GM23248 (cell line): ENCODE results near the gene CMBL. TPM values are rescaled to one million over a fixed set of nuclear protein-coding genes. Genes with fewer than 3 reads are reported as not detected.
"Not testable (repeated sequence)": the region's sequence is repeated elsewhere in the genome, so short reads cannot be mapped to it uniquely, and the experiment has no call there.

Source experiments
- DNase-seq: peaks from one replicate; pipeline ENCODE4 v3.0.0-alpha.2; 2015
- H2AFZ ChIP-seq: fragments of 200-600 bp; sonication (generic); 2 replicates; pipeline ENCODE4 v1.6.1; 2016; ENCODE audit warnings: antibody characterized with exemption
- H3F3A ChIP-seq: fragments of 200-600 bp; sonication (generic); 2 replicates; pipeline ENCODE4 v1.6.1; 2016; ENCODE audit warnings: mild to moderate bottlenecking, antibody characterized with exemption, mixed run types; ENCODE audit not compliant: insufficient read depth
- H3K27ac ChIP-seq: fragments of 200-600 bp; sonication (generic); 2 replicates; pipeline ENCODE4 v1.5.1; 2016; ENCODE audit warnings: mild to moderate bottlenecking
- H3K27me3 ChIP-seq: fragments of 200-600 bp; sonication (generic); replicated peaks from 2 replicates; pipeline ENCODE4 v1.6.1; 2016; ENCODE audit warnings: mild to moderate bottlenecking; ENCODE audit not compliant: insufficient read depth
- H3K36me3 ChIP-seq: fragments of 200-600 bp; sonication (generic); 2 replicates; pipeline ENCODE4 v1.6.1; 2016; ENCODE audit warnings: low read depth, mild to moderate bottlenecking
- H3K4me1 ChIP-seq: fragments of 200-600 bp; sonication (generic); 2 replicates; pipeline ENCODE4 v1.6.1; 2016; ENCODE audit warnings: mild to moderate bottlenecking; ENCODE audit not compliant: insufficient read depth
- H3K4me2 ChIP-seq: fragments of 200-600 bp; sonication (generic); one replicate; pipeline ENCODE4 v1.6.1; 2016; ENCODE audit warnings: mild to moderate bottlenecking; ENCODE audit not compliant: unreplicated experiment
- H3K4me3 ChIP-seq: fragments of 200-600 bp; sonication (generic); 2 replicates; pipeline ENCODE4 v1.5.1; 2016; ENCODE audit warnings: mild to moderate bottlenecking
- H3K79me2 ChIP-seq: fragments of 200-600 bp; sonication (generic); 2 replicates; pipeline ENCODE4 v1.6.1; 2016; ENCODE audit warnings: mild to moderate bottlenecking; ENCODE audit not compliant: insufficient read depth
- H3K9ac ChIP-seq: fragments of 200-600 bp; sonication (generic); 2 replicates; pipeline ENCODE4 v1.6.1; 2016; ENCODE audit warnings: mild to moderate bottlenecking
- H3K9me2 ChIP-seq: fragments of 200-600 bp; sonication (generic); 2 replicates; pipeline ENCODE4 v1.6.1; 2016; ENCODE audit warnings: mixed run types, mild to moderate bottlenecking, moderate library complexity; ENCODE audit not compliant: insufficient read depth
- H3K9me3 ChIP-seq: fragments of 200-600 bp; sonication (generic); one replicate; pipeline ENCODE4 v1.6.1; 2017; ENCODE audit warnings: low read depth
- H4K20me1 ChIP-seq: fragments of 200-600 bp; sonication (generic); 2 replicates; pipeline ENCODE4 v1.6.0; 2016; ENCODE audit not compliant: insufficient read depth
- EZH2 ChIP-seq: fragments of 200-600 bp; sonication (generic); IDR thresholded peaks from 2 replicates; pipeline ENCODE4 v1.6.1; 2018; ENCODE audit warnings: antibody characterized with exemption, mild to moderate bottlenecking; ENCODE audit not compliant: insufficient read depth, poor library complexity, severe bottlenecking
- EZH2phosphoT487 ChIP-seq: fragments of 200-600 bp; sonication (generic); IDR thresholded peaks from 2 replicates; pipeline ENCODE4 v1.6.1; 2018; ENCODE audit warnings: antibody characterized with exemption, moderate library complexity, mild to moderate bottlenecking, low read depth; ENCODE audit not compliant: insufficient read depth
- WGBS, 2 experiments: methylation state at CpG; one replicate each; pipeline ENCODE4 v1.1.6; 2015 to 2017; ENCODE audit warnings: low lambda C conversion rate in 2 of 2, low coverage in 1 of 2; ENCODE audit errors: missing lambda C conversion rate in 2 of 2; 5-methylcytosine and 5-hydroxymethylcytosine counted together
- in situ Hi-C: fragments of 300-500 bp; cut with MboI; formaldehyde crosslinking; loops from 2 replicates; pipeline ENCODE4 v1.15.0; 2020
- polyA plus RNA-seq: library from polyadenylated mRNA; unstranded; fragments of >200 nt; fragmentation: Nextera tagmentation; extraction: Ambion mirVana; gene quantifications from 2 replicates; pipeline ENCODE4 v1.2.1, GENCODE V29; 2016
- total RNA-seq: library from RNA; depleted of rRNA; stranded (reverse); fragments of >200 nt; shearing (Covaris generic); gene quantifications from 2 replicates; pipeline ENCODE4 v1.2.3, GENCODE V29; 2014

CMBL gene
- total and polyA plus RNA-seq, 2 experiments from 2014 or later, result 4.0 to 14.6 TPM

- Histone ChIP-seq H3K9me3 (no peaks in the 10 kb centered on the region), H3K4me2 (no peak overlapping the region), H3K36me3 (no peaks in the 10 kb centered on the region), H3K79me2 (no peaks in the 10 kb centered on the region), H3F3A (peaks cover 5% of the 10 kb centered on the region; the same call in 1 of the 2 replicates), H3K27me3 (no peaks in the 10 kb centered on the region), H3K9ac (no peak overlapping the region), H4K20me1 (no peaks in the 10 kb centered on the region), H3K27ac (no peak overlapping the region), H3K4me3 (no peak overlapping the region), H2AFZ (no peak overlapping the region), H3K9me2 (no peaks in the 10 kb centered on the region), H3K4me1 (peaks cover 3% of the 10 kb centered on the region; the same call in 1 of the 2 replicates)
- 66 to 68% methylated on average over 13 of the region's 13 CpGs for WGBS, 2 experiments
- no peak for DNase-seq
- in situ Hi-C loops, result loop anchor here (10.0 kb wide), 1 partner anchor 116 kb away; no protein-coding TSS in a partner anchor
- TF ChIP-seq EZH2phosphoT487, result no peak
- no peak for TF ChIP-seq EZH2
These were observed 19.0 kb downstream of the CMBL start for GRCh38 chr5:10288592-10289219.

- H3K4me1 ChIP-seq, result peaks cover 3% of the 10 kb centered on the region; the same call in 1 of the 2 replicates
- peaks cover 5% of the 10 kb centered on the region; the same call in 1 of the 2 replicates for H3F3A ChIP-seq
- H3K79me2 ChIP-seq, result no peaks in the 10 kb centered on the region
- DNase-seq, result no peak
- no peaks in the 10 kb centered on the region for H3K27me3 ChIP-seq
- no peak overlapping the region for H3K9ac ChIP-seq
- no peaks in the 10 kb centered on the region for H3K36me3 ChIP-seq
- no peak overlapping the region for H2AFZ ChIP-seq
- no peak overlapping the region for H3K4me3 ChIP-seq
- no peaks in the 10 kb centered on the region for H4K20me1 ChIP-seq
- H3K4me2 ChIP-seq, result no peak overlapping the region
- H3K27ac ChIP-seq, result no peak overlapping the region
- 66 to 72% methylated on average over 7 of the region's 7 CpGs for WGBS, 2 experiments
- H3K9me2 ChIP-seq, result no peaks in the 10 kb centered on the region
- no peaks in the 10 kb centered on the region for H3K9me3 ChIP-seq
- TF ChIP-seq EZH2phosphoT487, result no peak
- TF ChIP-seq EZH2, result no peak
- in situ Hi-C loops, result loop anchor here (10.0 kb wide), 1 partner anchor 118 kb away; no protein-coding TSS in a partner anchor
These were observed 20.9 kb downstream of the CMBL start for GRCh38 chr5:10286862-10287227.

DNA sequence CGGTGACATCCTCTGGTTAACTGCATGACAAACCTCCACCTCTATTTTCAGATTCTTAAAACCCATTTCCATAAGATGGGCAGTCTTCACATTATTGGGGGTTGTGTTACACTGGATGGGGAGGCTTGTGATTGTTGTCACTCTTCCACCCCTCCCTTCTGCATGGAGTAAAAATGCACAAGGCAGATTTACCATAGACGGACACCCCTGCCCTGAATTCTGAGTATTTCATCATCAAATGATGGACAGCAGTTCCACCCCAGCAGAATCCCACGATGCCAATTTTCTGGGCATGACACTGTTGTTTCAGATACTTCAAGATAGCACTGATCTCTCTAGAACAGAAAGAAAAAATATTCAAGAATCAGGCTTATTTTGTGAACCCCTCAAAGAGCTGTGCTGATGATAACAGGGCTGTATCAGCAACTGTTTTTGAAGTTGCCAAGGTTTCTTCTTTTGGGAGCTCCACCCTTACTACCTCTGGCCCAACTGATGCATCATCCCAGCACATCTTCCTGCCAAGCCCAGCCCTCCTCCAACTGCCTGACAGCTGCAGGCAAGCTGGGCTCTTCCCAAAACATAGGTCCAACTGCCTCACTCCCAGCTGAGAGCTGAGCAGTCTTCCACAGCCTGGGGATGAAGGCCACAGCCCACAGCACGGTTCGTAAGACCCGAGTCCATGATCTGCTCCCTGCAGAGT lies 21.4 kb downstream of the CMBL start:
- Histone ChIP-seq H3K4me1 (peaks cover 3% of the 10 kb centered on the region; the same call in 1 of the 2 replicates), H3F3A (peaks cover 5% of the 10 kb centered on the region; the same call in 1 of the 2 replicates), H3K79me2 (no peaks in the 10 kb centered on the region), H3K27me3 (no peaks in the 10 kb centered on the region), H3K9me2 (no peaks in the 10 kb centered on the region), H3K9me3 (no peaks in the 10 kb centered on the region), H3K4me3 (no peak overlapping the region), H3K36me3 (no peaks in the 10 kb centered on the region), H3K4me2 (no peak overlapping the region), H2AFZ (no peak overlapping the region), H3K27ac (peak overlapping the region; percentile 34), H3K9ac (no peak overlapping the region), H4K20me1 (no peaks in the 10 kb centered on the region)
- TF ChIP-seq EZH2phosphoT487 (no peak), EZH2 (no peak)
- in situ Hi-C loops, result loop anchor here (10.0 kb wide), 1 partner anchor 118 kb away; no protein-coding TSS in a partner anchor
- 37 to 43% methylated on average over 6 of the region's 6 CpGs for WGBS, 2 experiments
- peak; percentile 75 for DNase-seq

- peak; percentile 62 for DNase-seq
- not testable (repeated sequence) for H3K4me3 ChIP-seq, H3K9me2 ChIP-seq, H3K27ac ChIP-seq, H3K4me1 ChIP-seq, H3K4me2 ChIP-seq, H4K20me1 ChIP-seq, H3F3A ChIP-seq, H3K36me3 ChIP-seq, H3K79me2 ChIP-seq, H3K9me3 ChIP-seq, H2AFZ ChIP-seq, H3K27me3 ChIP-seq, H3K9ac ChIP-seq
- in situ Hi-C loops, result loop anchor here (10.0 kb wide), 1 partner anchor 119 kb away; no protein-coding TSS in a partner anchor
- 71 to 80% methylated on average over 8 of the region's 8 CpGs for WGBS, 2 experiments
These were observed 22.3 kb downstream of the CMBL start for GRCh38 chr5:10285362-10285761.
